HG02610 (cell line): ENCODE data around the gene TANGO2.

Source experiments
- ATAC-seq: cut with Tn5 transposase; IDR thresholded peaks from one replicate; pipeline ENCODE4 v1.9.1; 2021; ENCODE audit warnings: mild to moderate bottlenecking, moderate library complexity; ENCODE audit not compliant: unreplicated experiment

The TANGO2 gene

GRCh38 chr22:20096574-20097420 lies 75.9 kb downstream of the TANGO2 start:
- no peak for ATAC-seq

GRCh38 chr22:20099099-20099711 lies 78.3 kb downstream of the TANGO2 start:
- no peak for ATAC-seq

GRCh38 chr22:20101638-20102037 lies 80.7 kb downstream of the TANGO2 start:
- no peak for ATAC-seq

GRCh38 chr22:20102203-20102780 lies 81.4 kb downstream of the TANGO2 start:
- ATAC-seq = no peak

- ATAC-seq = no peak
Measured at GRCh38 chr22:20105456-20106204, 84.7 kb downstream of the TANGO2 start.

- ATAC-seq = no peak
Measured at GRCh38 chr22:20106205-20106848, 85.4 kb downstream of the TANGO2 start.

GRCh38 chr22:20106849-20107237 lies 85.9 kb downstream of the TANGO2 start:
- no peak for ATAC-seq

GRCh38 chr22:20107471-20107901 lies 86.6 kb downstream of the TANGO2 start:
- ATAC-seq = no peak

GRCh38 chr22:20107951-20108756 lies 87.2 kb downstream of the TANGO2 start:
- no peak for ATAC-seq

- ATAC-seq = no peak
Measured at GRCh38 chr22:20108757-20109230, 87.9 kb downstream of the TANGO2 start.

GRCh38 chr22:20109411-20110358 lies 88.8 kb downstream of the TANGO2 start:
- no peak for ATAC-seq

- ATAC-seq = no peak
Measured at GRCh38 chr22:20110359-20110985, 89.6 kb downstream of the TANGO2 start.

GRCh38 chr22:20111045-20111688 lies 90.3 kb downstream of the TANGO2 start:
- ATAC-seq = no peak

- no peak for ATAC-seq
Measured at GRCh38 chr22:20111689-20112622, 91.0 kb downstream of the TANGO2 start.

GRCh38 chr22:20112623-20113511 lies 92.0 kb downstream of the TANGO2 start:
- ATAC-seq = no peak
